T-cell (primary cell): ENCODE data around the gene GALNS. TPM values are rescaled to one million over a fixed set of nuclear protein-coding genes. Genes with fewer than 3 reads are reported as not detected.

Source experiments
- ATAC-seq, 4 experiments: fragments of 200-7000 bp in 3 of 4; fragments of 150-1000 bp in 1 of 4; cut with Tn5 transposase; replicated peaks in 1 of 4; 1 replicate in 3 of 4; 2 replicates in 1 of 4; pipeline ENCODE4 v1.10.0; 2021; ENCODE audit warnings: moderate library complexity in 3 of 4, mild to moderate bottlenecking in 2 of 4, moderate number of reproducible peaks in 1 of 4
- CTCF ChIA-PET, 2 donors: fragments of 300-600 bp; sonication (Branson Sonifier 250); formaldehyde crosslinking; loops; one replicate each; lab custom pipeline; 2022; ENCODE audit warnings: antibody characterized with exemption in 2 of 2; lab: Charles Lee
- POLR2A ChIA-PET, 2 donors: fragments of 300-600 bp; sonication (Branson Sonifier 250); formaldehyde crosslinking; loops; one replicate each; lab custom pipeline; 2022; ENCODE audit warnings: antibody characterized with exemption in 2 of 2; lab: Charles Lee
- DNase-seq, 35 experiments: peaks; one replicate each; pipeline versions ENCODE4 v3.0.0 to v3.0.0-alpha.2; 2013 to 2023
- H3K27ac ChIP-seq: one replicate; pipeline ENCODE4 v1.5.1; 2013; ENCODE audit warnings: low read length
- H3K27me3 ChIP-seq, 2 experiments: replicated peaks in 1 of 2; 1 replicate in 1 of 2; 2 replicates in 1 of 2; pipeline versions ENCODE4 v1.6.1 to v1.7.0; 2013; ENCODE audit warnings: low read length in 1 of 2, mixed read lengths in 1 of 2; ENCODE audit not compliant: control insufficient read depth in 2 of 2, insufficient read depth in 2 of 2; ENCODE audit errors: extremely low read depth in 1 of 2
- H3K36me3 ChIP-seq, 2 donors: 1 replicate in 1 of 2; 2 replicates in 1 of 2; pipeline versions ENCODE4 v1.6.1 to v1.7.0; 2013; ENCODE audit warnings: low read length in 1 of 2; ENCODE audit not compliant: control insufficient read depth in 2 of 2, insufficient read depth in 1 of 2; ENCODE audit errors: extremely low read depth in 1 of 2
- H3K4me1 ChIP-seq, 2 experiments: 1 replicate in 1 of 2; 2 replicates in 1 of 2; pipeline versions ENCODE4 v1.6.1 to v1.7.0; 2013; ENCODE audit warnings: low read length in 2 of 2, mixed read lengths in 1 of 2; ENCODE audit not compliant: insufficient read depth in 2 of 2, control insufficient read depth in 1 of 2; ENCODE audit errors: extremely low read depth in 1 of 2
- H3K4me3 ChIP-seq, 2 donors: 1 replicate in 1 of 2; 2 replicates in 1 of 2; pipeline versions ENCODE4 v1.5.1 to v1.7.0; 2013; ENCODE audit warnings: mild to moderate bottlenecking in 2 of 2, low read length in 1 of 2, moderate library complexity in 1 of 2; ENCODE audit not compliant: control insufficient read depth in 1 of 2; ENCODE audit errors: extremely low read depth in 1 of 2
- H3K9me3 ChIP-seq: 2 replicates; pipeline ENCODE4 v1.7.0; 2013
- H3K27ac Mint-ChIP-seq, 2 donors: one replicate each; pipeline ENCODE4 v1.8.0; 2020 to 2021; ENCODE audit warnings: mild to moderate bottlenecking in 2 of 2, mixed read lengths in 2 of 2
- H3K27me3 Mint-ChIP-seq, 2 donors: one replicate each; pipeline ENCODE4 v1.8.0; 2021 to 2022; ENCODE audit warnings: mixed read lengths in 2 of 2
- H3K36me3 Mint-ChIP-seq: one replicate; pipeline ENCODE4 v1.8.0; 2021; ENCODE audit warnings: mixed read lengths
- H3K4me1 Mint-ChIP-seq, 3 donors: one replicate each; pipeline ENCODE4 v1.8.0; 2020 to 2022; ENCODE audit warnings: mixed read lengths in 3 of 3, mild to moderate bottlenecking in 1 of 3
- H3K4me3 Mint-ChIP-seq, 3 donors: one replicate each; pipeline ENCODE4 v1.8.0; 2020 to 2022; ENCODE audit warnings: mild to moderate bottlenecking in 3 of 3, mixed read lengths in 3 of 3, moderate library complexity in 3 of 3
- H3K9me3 Mint-ChIP-seq, 3 donors: one replicate each; pipeline ENCODE4 v1.8.0; 2020 to 2022; ENCODE audit warnings: mixed read lengths in 3 of 3
- WGBS: methylation state at CpG from one replicate; pipeline ENCODE4 v1.1.5; 2013; ENCODE audit warnings: missing lambda C conversion rate; ENCODE audit not compliant: insufficient coverage; 5-methylcytosine and 5-hydroxymethylcytosine counted together
- total RNA-seq, 35 experiments: library from RNA in 6 of 35; stranded (reverse) in 6 of 35; fragments of 120-200 nt in 1 of 35; gene quantifications; one replicate each; pipeline versions ENCODE4 v1.2.1 to v1.2.4 and lab custom pipeline; 2013 to 2026

The GALNS gene
- total RNA-seq, 5 donors from 2014 or later (not counting 1 experiment from before 2014, with no cell fraction given), result 47.6 to 68.4 (median 58.4) TPM

DNA sequence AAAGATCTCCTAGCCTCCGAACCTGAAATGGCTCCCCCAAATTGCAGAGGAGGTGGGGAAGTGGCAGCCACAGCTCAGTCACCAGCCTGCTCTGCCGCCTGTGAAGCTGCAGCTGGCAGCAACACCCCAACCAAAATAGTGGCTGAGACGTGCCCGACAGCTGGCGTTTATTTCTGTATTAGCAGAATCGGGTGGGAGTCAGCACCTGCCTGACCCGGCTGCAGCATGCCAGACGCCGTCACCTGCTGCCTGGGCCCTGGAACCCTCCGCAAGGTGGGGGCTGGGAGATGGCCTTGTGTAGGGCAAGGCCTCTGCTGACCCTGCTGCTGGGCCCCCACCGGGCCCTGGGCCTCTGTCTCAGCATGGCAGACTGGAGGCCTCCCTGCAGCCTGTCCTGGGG is 27.2 kb upstream of the GALNS start:
- ATAC-seq (no peak), DNase-seq (no peak)
- Mint-ChIP-seq H3K27me3 (no peaks in the 10 kb centered on the region), H3K9me3 (no peaks in the 10 kb centered on the region), H3K4me3 (no peak overlapping the region), H3K36me3 (no peaks in the 10 kb centered on the region), H3K4me1 (peaks cover 0 to 7% (median 2%) of the 10 kb centered on the region in 3 donors), H3K27ac (no peak overlapping the region)
- H3K4me3 ChIP-seq, result no peak overlapping the region
- H3K4me1 ChIP-seq, result peaks cover 0 to 10% of the 10 kb centered on the region in 2 experiments
- POLR2A ChIA-PET, result no interaction called here
- 97% methylated on average over 10 of the region's 11 CpGs for WGBS
- H3K9me3 ChIP-seq, result no peaks in the 10 kb centered on the region
- CTCF ChIA-PET, result no interaction called here
- H3K27me3 ChIP-seq, result peaks cover 0 to 16% of the 10 kb centered on the region in 2 experiments
- no peaks in the 10 kb centered on the region for H3K36me3 ChIP-seq
- no peak overlapping the region for H3K27ac ChIP-seq

DNA sequence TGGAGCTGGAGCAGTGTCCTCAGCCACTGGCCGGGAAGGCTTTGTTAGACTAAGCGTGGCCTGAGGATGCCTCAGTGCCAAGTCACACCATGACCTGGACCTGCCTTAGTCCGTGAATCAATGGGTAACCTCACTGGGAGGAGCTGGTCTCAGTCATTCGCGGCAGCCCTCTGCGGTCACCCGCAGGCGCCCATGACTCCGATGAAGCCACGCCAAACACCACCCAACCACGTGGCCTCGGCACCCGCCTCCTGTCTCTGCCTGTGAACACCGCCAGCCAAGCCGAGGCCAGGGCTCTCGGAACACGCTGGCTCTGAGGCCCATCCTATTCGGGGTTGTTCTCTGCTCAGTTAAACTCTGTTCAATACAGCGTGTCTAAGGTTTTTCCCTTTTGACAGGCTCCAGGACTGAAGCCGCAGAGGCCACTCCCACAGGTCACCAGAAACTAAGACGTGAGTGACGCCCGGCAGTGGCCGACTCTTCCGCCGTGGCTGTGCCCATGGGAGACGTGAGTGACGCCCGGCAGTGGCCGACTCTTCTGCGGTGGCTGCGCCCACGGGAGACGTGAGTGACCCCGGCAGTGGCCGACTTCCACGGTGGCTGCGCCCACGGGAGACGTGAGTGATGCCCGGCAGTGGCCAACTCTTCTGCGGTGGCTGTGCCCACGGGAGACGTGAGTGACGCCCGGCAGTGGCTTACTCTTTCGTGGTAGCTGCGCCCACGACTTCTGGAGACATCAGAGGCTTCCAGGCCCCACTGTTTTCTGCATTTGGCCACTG is 26.6 kb upstream of the GALNS start:
- Mint-ChIP-seq H3K27me3 (no peaks in the 10 kb centered on the region), H3K36me3 (no peaks in the 10 kb centered on the region), H3K4me1 (peaks cover 0 to 7% (median 2%) of the 10 kb centered on the region in 3 donors), H3K4me3 (no peak overlapping the region), H3K27ac (no peak overlapping the region), H3K9me3 (no peaks in the 10 kb centered on the region)
- no peak for ATAC-seq
- Histone ChIP-seq H3K4me3 (no peak overlapping the region), H3K9me3 (no peaks in the 10 kb centered on the region), H3K4me1 (peaks cover 0 to 10% of the 10 kb centered on the region in 2 experiments), H3K27ac (no peak overlapping the region), H3K27me3 (peaks cover 0 to 18% of the 10 kb centered on the region in 2 experiments), H3K36me3 (no peaks in the 10 kb centered on the region)
- WGBS, result 96% methylated on average over 47 of the region's 49 CpGs
- ChIA-PET POLR2A (no interaction called here), CTCF (no interaction called here)
- no peak for DNase-seq

DNA sequence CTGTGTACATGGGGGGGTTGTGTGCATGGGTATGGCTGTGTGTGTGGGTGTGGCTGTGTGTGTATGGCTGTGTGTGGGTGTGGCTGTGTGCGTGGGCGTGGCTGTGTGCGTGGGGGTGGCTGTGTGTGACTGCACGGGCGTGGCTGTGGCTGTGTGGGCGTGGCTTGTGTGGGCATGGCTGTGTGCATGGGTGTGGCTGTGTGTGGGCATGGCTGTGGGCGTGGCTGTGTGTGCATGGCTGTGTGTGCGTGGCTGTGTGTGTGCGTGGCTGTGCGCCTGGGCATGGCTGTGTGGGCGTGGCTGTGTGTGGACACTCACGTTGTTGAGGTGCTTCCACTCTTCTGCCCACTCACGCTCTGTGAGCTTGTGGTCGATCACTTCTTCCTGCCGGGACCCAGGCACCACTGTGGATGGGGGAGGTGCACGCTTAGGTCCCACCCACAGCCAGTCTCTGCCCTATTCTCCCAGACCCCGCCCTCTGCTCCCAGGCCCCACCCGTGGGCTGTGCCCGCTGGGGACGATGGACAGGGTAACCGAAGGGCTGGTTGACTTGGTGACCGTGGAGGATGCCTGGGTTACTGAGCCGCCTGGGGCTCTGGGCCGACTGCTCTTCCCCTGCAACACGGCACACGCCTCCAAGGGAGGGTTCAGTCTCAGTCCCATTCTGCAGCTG is 25.7 kb upstream of the GALNS start:
- ChIA-PET POLR2A (no interaction called here), CTCF (no interaction called here)
- Mint-ChIP-seq H3K9me3 (no peaks in the 10 kb centered on the region), H3K27me3 (peaks cover 0 to 3% of the 10 kb centered on the region in 2 donors), H3K4me3 (no peak overlapping the region), H3K27ac (no peak overlapping the region), H3K36me3 (no peaks in the 10 kb centered on the region), H3K4me1 (peaks cover 0 to 7% (median 2%) of the 10 kb centered on the region in 3 donors)
- peak in 1 of 35 experiments; percentile 12 for DNase-seq
- no peak overlapping the region for H3K4me3 ChIP-seq
- H3K27ac ChIP-seq, result no peak overlapping the region
- peaks cover 0 to 25% of the 10 kb centered on the region in 2 experiments for H3K27me3 ChIP-seq
- H3K4me1 ChIP-seq, result peaks cover 0 to 10% of the 10 kb centered on the region in 2 experiments
- 90% methylated on average over 16 of the region's 26 CpGs for WGBS
- peak in 2 of 4 experiments; percentile 30 to 35 for ATAC-seq
- H3K36me3 ChIP-seq, result no peaks in the 10 kb centered on the region
- H3K9me3 ChIP-seq, result no peaks in the 10 kb centered on the region

DNA sequence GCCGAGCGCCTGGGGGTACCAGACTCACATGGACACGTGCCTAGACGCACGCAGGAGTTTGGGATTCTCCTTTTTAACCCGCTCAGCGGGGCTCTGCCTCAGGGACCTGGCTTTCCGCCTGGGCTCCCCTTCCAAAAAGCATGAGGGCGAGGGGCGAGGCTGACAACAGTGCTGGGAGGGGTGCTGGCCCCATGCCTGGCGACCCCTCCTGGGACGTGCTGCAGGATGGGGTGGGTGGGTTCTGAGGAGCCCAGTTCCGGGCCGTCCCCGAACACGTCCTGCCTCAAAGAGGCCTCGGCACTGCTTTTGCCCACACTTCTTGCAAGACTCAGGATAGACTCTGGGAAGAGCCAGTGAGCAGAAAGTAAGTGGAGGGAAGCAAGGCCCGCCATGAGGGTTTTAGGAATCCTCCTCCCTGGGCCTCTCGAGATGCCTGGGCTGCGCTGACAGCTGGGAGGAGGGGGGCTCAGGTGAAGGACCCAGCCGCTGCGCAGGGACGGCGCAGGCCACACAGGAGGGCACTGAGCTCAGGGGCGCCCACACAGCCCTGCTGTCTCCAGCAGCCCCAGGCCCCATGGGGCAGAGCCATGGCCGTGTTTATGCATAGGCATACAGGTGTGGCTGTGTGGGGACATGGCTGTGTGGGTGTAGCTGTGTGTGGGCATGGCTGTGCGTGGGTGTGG is 25.1 kb upstream of the GALNS start:
- DNase-seq (no peak), ATAC-seq (no peak)
- no peak overlapping the region for H3K27ac ChIP-seq
- H3K4me3 Mint-ChIP-seq, result no peak overlapping the region
- H3K36me3 ChIP-seq, result no peaks in the 10 kb centered on the region
- peaks cover 0 to 10% of the 10 kb centered on the region in 2 experiments for H3K4me1 ChIP-seq
- H3K4me1 Mint-ChIP-seq, result peaks cover 0 to 7% (median 2%) of the 10 kb centered on the region in 3 donors
- no peaks in the 10 kb centered on the region for H3K9me3 ChIP-seq
- ChIA-PET POLR2A (no interaction called here), CTCF (no interaction called here)
- no peak overlapping the region for H3K27ac Mint-ChIP-seq
- H3K36me3 Mint-ChIP-seq, result no peaks in the 10 kb centered on the region
- H3K4me3 ChIP-seq, result no peak overlapping the region
- peaks cover 0 to 3% of the 10 kb centered on the region in 2 donors for H3K27me3 Mint-ChIP-seq
- H3K9me3 Mint-ChIP-seq, result no peaks in the 10 kb centered on the region
- H3K27me3 ChIP-seq, result peaks cover 0 to 28% of the 10 kb centered on the region in 2 experiments
- WGBS, result 96% methylated on average over 19 of the region's 27 CpGs

DNA sequence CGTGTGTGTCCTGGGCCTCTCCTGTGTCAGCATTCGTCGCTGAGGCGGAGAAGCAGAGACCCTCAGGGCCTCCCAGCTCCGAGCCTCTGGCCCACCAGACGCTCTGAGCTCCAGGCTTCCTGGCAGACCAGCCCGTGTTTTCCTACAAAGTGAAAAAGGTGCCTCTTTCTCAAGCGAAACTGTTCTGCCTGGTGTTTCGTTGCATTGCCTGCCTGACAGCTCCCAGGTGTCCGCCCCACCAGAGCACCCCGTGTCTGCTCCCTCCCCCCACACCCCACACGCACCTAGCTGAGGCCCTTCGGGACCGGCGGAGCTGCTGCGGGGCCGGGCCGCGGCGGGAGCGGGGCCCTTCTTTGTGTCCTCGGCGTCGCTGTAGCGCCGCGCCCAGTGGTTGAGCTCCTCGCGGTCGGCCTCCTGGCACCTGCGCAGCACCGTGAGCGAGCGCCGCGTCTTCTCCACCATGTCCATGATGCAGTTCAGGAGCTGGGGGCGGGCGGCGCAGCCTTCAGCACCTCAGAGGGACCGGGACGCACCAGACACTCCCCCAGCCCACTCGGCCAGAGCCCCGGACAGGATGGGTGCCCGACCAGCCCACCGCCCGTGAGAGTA is 24.4 kb upstream of the GALNS start:
- peaks cover 0 to 28% of the 10 kb centered on the region in 2 experiments for H3K27me3 ChIP-seq
- H3K4me1 Mint-ChIP-seq, result peaks cover 0 to 7% (median 2%) of the 10 kb centered on the region in 3 donors
- CTCF ChIA-PET, result no interaction called here
- peaks cover 0 to 10% of the 10 kb centered on the region in 2 experiments for H3K4me1 ChIP-seq
- H3K36me3 ChIP-seq, result no peaks in the 10 kb centered on the region
- 96% methylated on average over 32 of the region's 46 CpGs for WGBS
- H3K4me3 ChIP-seq, result no peak overlapping the region
- H3K27ac ChIP-seq, result no peak overlapping the region
- no peak overlapping the region for H3K27ac Mint-ChIP-seq
- H3K9me3 Mint-ChIP-seq, result no peaks in the 10 kb centered on the region
- POLR2A ChIA-PET, result no interaction called here
- no peak overlapping the region for H3K4me3 Mint-ChIP-seq
- no peaks in the 10 kb centered on the region for H3K36me3 Mint-ChIP-seq
- no peak for DNase-seq
- ATAC-seq, result no peak
- H3K27me3 Mint-ChIP-seq, result peaks cover 0 to 3% of the 10 kb centered on the region in 2 donors
- H3K9me3 ChIP-seq, result no peaks in the 10 kb centered on the region
